ENCODE results near the gene PIK3C2G. TPM values are rescaled to one million over a fixed set of nuclear protein-coding genes. Genes with fewer than 3 reads are reported as not detected.

Gene PIK3C2G
- total RNA-seq, 1 experiment from 2014 or later: not detected

DNA sequence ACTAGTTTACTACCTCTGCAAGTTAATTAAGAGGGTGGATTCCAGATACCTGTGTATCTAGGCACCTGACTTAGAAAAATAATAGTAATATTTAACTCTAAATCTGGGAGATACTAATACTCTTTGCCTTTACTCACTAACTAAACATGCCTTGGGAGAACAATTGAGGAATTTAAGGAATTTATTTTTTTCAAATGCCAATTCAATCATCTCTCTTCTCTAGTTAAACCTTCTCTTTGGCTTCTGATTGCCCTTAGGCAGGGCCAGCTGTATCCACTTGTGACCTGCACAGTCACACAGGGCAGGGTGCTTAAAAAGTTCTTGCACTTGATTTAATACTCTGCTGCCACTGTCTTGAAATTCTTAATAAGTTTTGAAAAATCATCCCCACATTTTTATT lies 334.1 kb downstream of the PIK3C2G start:
- no peak overlapping the region for H2AFZ ChIP-seq (ENCODE audit: low read length)
- no peak overlapping the region for H2BK12ac ChIP-seq (ENCODE audit: insufficient read length, low read depth, low read length)
- no peak overlapping the region for H2AK5ac ChIP-seq (ENCODE audit: insufficient read length, low read length)
- H3K4me1 ChIP-seq (ENCODE audit: insufficient read depth, low read length): no peaks in the 10 kb centered on the region; the same call in 1 of the 2 replicates
- H3T11ph ChIP-seq (ENCODE audit: low read length): no peak overlapping the region
- no peak overlapping the region for H2BK120ac ChIP-seq (ENCODE audit: low read depth, low read length, poor library complexity, severe bottlenecking)
- no peak overlapping the region for H3K4ac ChIP-seq (ENCODE audit: low read depth, low read length)
- H3K9me3 Mint-ChIP-seq: no peaks in the 10 kb centered on the region; a peak in 1 of 5 replicates
- H2BK5ac ChIP-seq (ENCODE audit: insufficient read length, low read length): no peak overlapping the region
- no peak overlapping the region for H3K18ac ChIP-seq (ENCODE audit: insufficient read length, low read depth, low read length)
- no peak overlapping the region for H3K4me2 ChIP-seq (ENCODE audit: insufficient read depth, insufficient read length, low read length)
- no peak overlapping the region for H3K4me3 Mint-ChIP-seq
- TF ChIP-seq, protein P1, sequence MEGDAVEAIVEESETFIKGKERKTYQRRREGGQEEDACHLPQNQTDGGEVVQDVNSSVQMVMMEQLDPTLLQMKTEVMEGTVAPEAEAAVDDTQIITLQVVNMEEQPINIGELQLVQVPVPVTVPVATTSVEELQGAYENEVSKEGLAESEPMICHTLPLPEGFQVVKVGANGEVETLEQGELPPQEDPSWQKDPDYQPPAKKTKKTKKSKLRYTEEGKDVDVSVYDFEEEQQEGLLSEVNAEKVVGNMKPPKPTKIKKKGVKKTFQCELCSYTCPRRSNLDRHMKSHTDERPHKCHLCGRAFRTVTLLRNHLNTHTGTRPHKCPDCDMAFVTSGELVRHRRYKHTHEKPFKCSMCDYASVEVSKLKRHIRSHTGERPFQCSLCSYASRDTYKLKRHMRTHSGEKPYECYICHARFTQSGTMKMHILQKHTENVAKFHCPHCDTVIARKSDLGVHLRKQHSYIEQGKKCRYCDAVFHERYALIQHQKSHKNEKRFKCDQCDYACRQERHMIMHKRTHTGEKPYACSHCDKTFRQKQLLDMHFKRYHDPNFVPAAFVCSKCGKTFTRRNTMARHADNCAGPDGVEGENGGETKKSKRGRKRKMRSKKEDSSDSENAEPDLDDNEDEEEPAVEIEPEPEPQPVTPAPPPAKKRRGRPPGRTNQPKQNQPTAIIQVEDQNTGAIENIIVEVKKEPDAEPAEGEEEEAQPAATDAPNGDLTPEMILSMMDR (conservative IDR thresholded peaks at IDR 0.05): no peak
- peak overlapping the region in 2 of 3 experiments; percentile 6 to 37; a peak in 3 of 7 replicates for H3K27ac Mint-ChIP-seq
- no peak overlapping the region for H3K14ac ChIP-seq (ENCODE audit: insufficient read depth, low read length)
- peaks cover 7 to 8% of the 10 kb centered on the region in 2 experiments for H3K4me1 Mint-ChIP-seq
- no peak overlapping the region for H2BK20ac ChIP-seq (ENCODE audit: low read depth, low read length, poor library complexity, severe bottlenecking)
- no peak overlapping the region for H3K9ac ChIP-seq (ENCODE audit: extremely low read depth, insufficient read length, low read length)
- DNase-seq: no peak
- H3K27ac ChIP-seq (ENCODE audit: insufficient read length, low read depth, low read length): no peak overlapping the region
- H3K27me3 Mint-ChIP-seq (ENCODE audit: low read depth): no peaks in the 10 kb centered on the region
- no peaks in the 10 kb centered on the region for H4K20me1 ChIP-seq (ENCODE audit: control insufficient read depth, insufficient read depth, insufficient read length)
- H3K36me3 Mint-ChIP-seq (ENCODE audit: insufficient read depth in 1 of 3, low read depth in 3 of 3): no peaks in the 10 kb centered on the region
- no peak overlapping the region for H3K56ac ChIP-seq (ENCODE audit: insufficient read length, low read depth, low read length)
- H4K91ac ChIP-seq (ENCODE audit: insufficient read length, low read depth, low read length): no peak overlapping the region
- H3K9me3 ChIP-seq (ENCODE audit: control insufficient read depth, low read depth, low read length): no peaks in the 10 kb centered on the region
- no peak overlapping the region for H4K8ac ChIP-seq (replicated peaks; ENCODE audit: insufficient read length, low read depth, low read length)
- no peaks in the 10 kb centered on the region for H3K79me2 ChIP-seq (ENCODE audit: insufficient read depth, low read length)
- H2BK15ac ChIP-seq (ENCODE audit: low read depth, low read length): no peak overlapping the region
- H4K5ac ChIP-seq (ENCODE audit: insufficient read length, low read depth, low read length): no peak overlapping the region
- no peak overlapping the region for H3K23ac ChIP-seq (ENCODE audit: insufficient read length, low read depth, low read length)
- no peaks in the 10 kb centered on the region for H3K79me1 ChIP-seq (ENCODE audit: insufficient read depth, low read depth, low read length, poor library complexity, severe bottlenecking)
- H3K23me2 ChIP-seq (ENCODE audit: insufficient read length, low read depth, low read length, poor library complexity, severe bottlenecking): no peaks in the 10 kb centered on the region
- no peaks in the 10 kb centered on the region for H3K27me3 ChIP-seq (ENCODE audit: insufficient read depth, low read length)
